ENCODE results near the gene CHN2.

The CHN2 gene

GRCh38 chr7:29328045-29328444 is 133.5 kb downstream of the CHN2 start:
- DNase-seq (ENCODE audit: insufficient read length, low spot score) = no peak
- no peak for FAIRE-seq

- FAIRE-seq = no peak
- DNase-seq (ENCODE audit: insufficient read length, low spot score) = no peak
Observed at GRCh38 chr7:29328811-29329210, 134.2 kb downstream of the CHN2 start.

GRCh38 chr7:29329686-29330085 is 135.1 kb downstream of the CHN2 start:
- FAIRE-seq (no peak), DNase-seq (ENCODE audit: insufficient read length, low spot score) (no peak)

GRCh38 chr7:29330136-29330535 is 135.6 kb downstream of the CHN2 start:
- FAIRE-seq (no peak), DNase-seq (ENCODE audit: insufficient read length, low spot score) (no peak)

- no peak for DNase-seq (ENCODE audit: insufficient read length, low spot score)
- no peak for FAIRE-seq
Observed at GRCh38 chr7:29331163-29331562, 136.6 kb downstream of the CHN2 start.

- FAIRE-seq (no peak), DNase-seq (ENCODE audit: insufficient read length, low spot score) (no peak)
Observed at GRCh38 chr7:29332042-29332811, 137.7 kb downstream of the CHN2 start.

GRCh38 chr7:29332875-29333855 is 138.6 kb downstream of the CHN2 start:
- FAIRE-seq = no peak
- no peak for DNase-seq (ENCODE audit: insufficient read length, low spot score)

GRCh38 chr7:29335188-29336083 is 140.9 kb downstream of the CHN2 start:
- FAIRE-seq (no peak), DNase-seq (ENCODE audit: insufficient read length, low spot score) (no peak)

GRCh38 chr7:29337546-29338116 is 143.1 kb downstream of the CHN2 start:
- FAIRE-seq = no peak

GRCh38 chr7:29340696-29341095 is 146.1 kb downstream of the CHN2 start:
- DNase-seq (ENCODE audit: insufficient read length, low spot score) = no peak
- no peak for FAIRE-seq

More at GRCh38 chr7:29337546-29338116, 143.1 kb downstream of the CHN2 start:
- DNase-seq (ENCODE audit: insufficient read length, low spot score) = no peak

- DNase-seq (ENCODE audit: insufficient read length, low spot score) (no peak), FAIRE-seq (no peak)
Observed at GRCh38 chr7:29341156-29341555, 146.6 kb downstream of the CHN2 start.

- no peak for DNase-seq (ENCODE audit: insufficient read length, low spot score)
- FAIRE-seq = no peak
Observed at GRCh38 chr7:29342761-29343160, 148.2 kb downstream of the CHN2 start.

GRCh38 chr7:29343399-29343798 is 148.8 kb downstream of the CHN2 start:
- DNase-seq (ENCODE audit: insufficient read length, low spot score) = no peak
- no peak for FAIRE-seq

GRCh38 chr7:29344334-29344978 is 149.9 kb downstream of the CHN2 start:
- DNase-seq (ENCODE audit: insufficient read length, low spot score) (no peak), FAIRE-seq (no peak)

- FAIRE-seq (no peak), DNase-seq (ENCODE audit: insufficient read length, low spot score) (no peak)
Observed at GRCh38 chr7:29345590-29345989, 151.0 kb downstream of the CHN2 start.

GRCh38 chr7:29346231-29346978 is 151.8 kb downstream of the CHN2 start:
- FAIRE-seq = no peak
- no peak for DNase-seq (ENCODE audit: insufficient read length, low spot score)

GRCh38 chr7:29349362-29349761 is 154.8 kb downstream of the CHN2 start:
- DNase-seq (ENCODE audit: insufficient read length, low spot score) (no peak), FAIRE-seq (no peak)

- FAIRE-seq (no peak), DNase-seq (ENCODE audit: insufficient read length, low spot score) (no peak)
Observed at GRCh38 chr7:29350351-29350750, 155.8 kb downstream of the CHN2 start.

GRCh38 chr7:29352041-29352440 is 157.5 kb downstream of the CHN2 start:
- DNase-seq (ENCODE audit: insufficient read length, low spot score) = no peak

More at GRCh38 chr7:29352041-29352440, 157.5 kb downstream of the CHN2 start:
- no peak for FAIRE-seq
